ENCODE measurements around the gene MT1H.

Gene MT1H

GRCh38 chr16:56636616-56637413, 32.8 kb upstream of the MT1H start:
- no peak for FAIRE-seq

- FAIRE-seq: no peak
These were observed 31.5 kb upstream of the MT1H start, which contains the start of gene MT1A for GRCh38 chr16:56637814-56638750. TSS of gene MT1A (plus strand) at chr16:56638666. CDS start at chr16:56638739, 73 bp downstream.

GRCh38 chr16:56639045-56639444, 30.6 kb upstream of the MT1H start:
- no peak for FAIRE-seq

- no peak for FAIRE-seq
These were observed 29.5 kb upstream of the MT1H start for GRCh38 chr16:56640076-56640475.

- FAIRE-seq: no peak
These were observed 28.4 kb upstream of the MT1H start for GRCh38 chr16:56641166-56641565.

- FAIRE-seq: no peak
These were observed 26.4 kb upstream of the MT1H start for GRCh38 chr16:56643080-56643778.

GRCh38 chr16:56643833-56644232, 25.8 kb upstream of the MT1H start:
- no peak for FAIRE-seq

- no peak for FAIRE-seq
These were observed 24.3 kb upstream of the MT1H start for GRCh38 chr16:56645311-56645710.

GRCh38 chr16:56645838-56646237, 23.8 kb upstream of the MT1H start:
- FAIRE-seq: no peak

- no peak for FAIRE-seq
These were observed 21.8 kb upstream of the MT1H start for GRCh38 chr16:56647641-56648431.

- FAIRE-seq: no peak
These were observed 20.3 kb upstream of the MT1H start for GRCh38 chr16:56649271-56649670.

- FAIRE-seq: no peak
These were observed 19.8 kb upstream of the MT1H start for GRCh38 chr16:56649820-56650219.

- no peak for FAIRE-seq
These were observed 18.0 kb upstream of the MT1H start, which contains the start of gene MT1B for GRCh38 chr16:56651586-56651985. TSS of gene MT1B (plus strand) at chr16:56651886. CDS start at chr16:56651954, 68 bp downstream.

- no peak for FAIRE-seq
These were observed 17.0 kb upstream of the MT1H start for GRCh38 chr16:56652600-56652999.

GRCh38 chr16:56653218-56653617, 16.4 kb upstream of the MT1H start:
- no peak for FAIRE-seq

GRCh38 chr16:56657555-56658326, 11.9 kb upstream of the MT1H start, which contains the start of gene MT1F:
TSS of gene MT1F (plus strand) at chr16:56657959. CDS start at chr16:56658059, 100 bp downstream.
- no peak for FAIRE-seq

- FAIRE-seq: no peak
These were observed 11.2 kb upstream of the MT1H start for GRCh38 chr16:56658327-56658875.

- no peak for FAIRE-seq
These were observed 7.0 kb upstream of the MT1H start for GRCh38 chr16:56662357-56663354.

- FAIRE-seq: no peak
These were observed 5.1 kb upstream of the MT1H start for GRCh38 chr16:56664506-56664905.

Data from TTC549 (cell line).